GM12878 (cell line): ENCODE data around the gene MYO1E. TPM values are rescaled to one million over a fixed set of nuclear protein-coding genes. Genes with fewer than 3 reads are reported as not detected.

Experiments
- ASH2L ChIP-seq: fragments of 300-600, 200-600 bp; sonication (generic); IDR thresholded peaks from 2 replicates; pipeline ENCODE4 v1.6.1; 2017; ENCODE audit warnings: low read depth, mild to moderate bottlenecking, borderline replicate concordance
- ATF7 ChIP-seq: fragments of 450-650 bp; IDR thresholded peaks from 2 replicates; pipeline ENCODE4 v1.6.1; 2016; ENCODE audit warnings: low read depth, mild to moderate bottlenecking
- BCL3 ChIP-seq: IDR thresholded peaks from 2 replicates; pipeline ENCODE4 v1.6.1; 2011; ENCODE audit warnings: borderline replicate concordance, low read depth, mild to moderate bottlenecking, moderate library complexity, low read length; ENCODE audit not compliant: insufficient read depth, poor library complexity, severe bottlenecking
- BMI1 ChIP-seq: fragments of 450-650 bp; IDR thresholded peaks from 2 replicates; pipeline ENCODE4 v1.6.1; 2016; ENCODE audit warnings: mild to moderate bottlenecking, moderate library complexity, borderline replicate concordance
- CBX5 ChIP-seq: sonication (generic); IDR thresholded peaks from 2 replicates; pipeline ENCODE4 v1.6.1; 2016; ENCODE audit warnings: low read depth, moderate library complexity, mild to moderate bottlenecking, inconsistent platforms
- CREM ChIP-seq: IDR thresholded peaks from 2 replicates; pipeline ENCODE4 v1.6.1; 2014; ENCODE audit warnings: antibody characterized with exemption, low read depth
- EGR1 ChIP-seq, 2 experiments: IDR thresholded peaks; 1 replicate in 1 of 2; 2 replicates in 1 of 2; pipeline ENCODE4 v1.6.1; 2011 to 2012; ENCODE audit warnings: low read depth in 2 of 2, low read length in 2 of 2, borderline replicate concordance in 1 of 2, mild to moderate bottlenecking in 1 of 2, moderate library complexity in 1 of 2
- ESRRA ChIP-seq: IDR thresholded peaks from 2 replicates; pipeline ENCODE4 v1.6.1; 2012; ENCODE audit warnings: mild to moderate bottlenecking, low read length, improper control_type of control experiment
- FOXK2 ChIP-seq: fragments of 450-650 bp; IDR thresholded peaks from 2 replicates; pipeline ENCODE4 v1.6.1; 2017; ENCODE audit warnings: mild to moderate bottlenecking, moderate library complexity
- GATAD2B ChIP-seq: fragments of 450-650 bp; conservative IDR thresholded peaks from 2 replicates; pipeline ENCODE4 v1.6.1; 2017; ENCODE audit warnings: low read depth, mild to moderate bottlenecking, moderate library complexity
- HDAC6 ChIP-seq: fragments of 200-600 bp; sonication (generic); IDR thresholded peaks from one replicate; pipeline ENCODE4 v1.8.0; 2017; ENCODE audit warnings: antibody characterized with exemption; ENCODE audit not compliant: unreplicated experiment
- HSF1 ChIP-seq: fragments of 150-350 bp; IDR thresholded peaks from 2 replicates; pipeline ENCODE4 v1.6.1; 2014; ENCODE audit warnings: mild to moderate bottlenecking, low read depth, low read length
- JUNB ChIP-seq: IDR thresholded peaks from 2 replicates; pipeline ENCODE4 v1.6.1; 2016; ENCODE audit warnings: antibody characterized with exemption, mild to moderate bottlenecking
- KAT2A ChIP-seq: conservative IDR thresholded peaks from 2 replicates; pipeline ENCODE4 v1.6.1; 2011; ENCODE audit warnings: low read depth, low read length; ENCODE audit not compliant: control insufficient read depth
- MTA3 ChIP-seq: IDR thresholded peaks from 2 replicates; pipeline ENCODE4 v1.6.1; 2012; ENCODE audit warnings: low read length, inconsistent platforms, borderline replicate concordance
- MYB ChIP-seq: fragments of 150-350 bp; IDR thresholded peaks from 2 replicates; pipeline ENCODE4 v1.6.1; 2014; ENCODE audit warnings: mild to moderate bottlenecking, low read depth, low read length, borderline replicate concordance
- NFXL1 ChIP-seq: fragments of 450-650 bp; IDR thresholded peaks from 2 replicates; pipeline ENCODE4 v1.6.1; 2017; ENCODE audit warnings: antibody characterized with exemption, mild to moderate bottlenecking, borderline replicate concordance
- NR2C1 ChIP-seq: fragments of 450-650 bp; IDR thresholded peaks from 2 replicates; pipeline ENCODE4 v1.6.1; 2017; ENCODE audit warnings: antibody characterized with exemption, mild to moderate bottlenecking, moderate library complexity
- PML ChIP-seq: IDR thresholded peaks from 2 replicates; pipeline ENCODE4 v1.6.1; 2012; ENCODE audit warnings: low read length, inconsistent platforms
- POLR2A ChIP-seq: IDR thresholded peaks from 2 replicates; pipeline ENCODE4 v1.6.1; 2011; ENCODE audit warnings: low read depth, mild to moderate bottlenecking, low read length
- RAD51 ChIP-seq: fragments of 450-650 bp; IDR thresholded peaks from 2 replicates; pipeline ENCODE4 v1.6.1; 2016; ENCODE audit warnings: moderate library complexity, mild to moderate bottlenecking, inconsistent platforms
- RCOR1 ChIP-seq: conservative IDR thresholded peaks from 2 replicates; pipeline ENCODE4 v1.6.1; 2012; ENCODE audit warnings: low read depth, low read length, improper control_type of control experiment
- SKIL ChIP-seq: fragments of 450-650 bp; IDR thresholded peaks from 2 replicates; pipeline ENCODE4 v1.6.1; 2017; ENCODE audit warnings: mild to moderate bottlenecking, low read depth, inconsistent platforms; ENCODE audit not compliant: poor library complexity, severe bottlenecking
- SREBF1 ChIP-seq: IDR thresholded peaks from 2 replicates; pipeline ENCODE4 v1.6.1; 2012; ENCODE audit warnings: mild to moderate bottlenecking, low read length
- TAF1 ChIP-seq: IDR thresholded peaks from 2 replicates; pipeline ENCODE4 v1.6.1; 2011; ENCODE audit warnings: mild to moderate bottlenecking, low read depth, low read length, borderline replicate concordance
- WRNIP1 ChIP-seq: IDR thresholded peaks from 2 replicates; pipeline ENCODE4 v1.6.1; 2011; ENCODE audit warnings: low read depth, low read length, improper control_type of control experiment, borderline replicate concordance
- polyA plus RNA-seq, 11 experiments: library from polyadenylated mRNA; depleted of rRNA in 4 of 11; unstranded in 6 of 11; stranded (reverse) in 5 of 11; fragments of >200 nt; fragmentation: Nextera tagmentation in 4 of 11; fragmentation: Illumina TruSeq in 1 of 11; extraction: Ambion mirVana in 4 of 11; extraction: Trizol in 1 of 11; gene quantifications; 1 replicate in 1 of 11; 2 replicates in 10 of 11; pipeline versions ENCODE4 v1.2.1 to v1.2.3, GENCODE V29; 2011 to 2016; ENCODE audit warnings: inconsistent platforms in 2 of 11, missing spikeins in 2 of 11, low read depth in 1 of 11
- total RNA-seq, 4 experiments: library from RNA; depleted of rRNA in 3 of 4; stranded (reverse); fragments of >200 nt in 3 of 4; fragmentation: Illumina TruSeq in 1 of 4; extraction: Trizol in 1 of 4; gene quantifications; 2 replicates each; pipeline versions ENCODE4 v1.2.1 to v1.2.3, GENCODE V29; 2013 to 2021

The MYO1E gene
- total and polyA plus RNA-seq, 10 of the 15 experiments (the other 5 are each of a cell fraction or from before 2014, with no cell fraction given) = 10.3 to 266 (median 64.9) TPM

GRCh38 chr15:59304034-59304795 lies 68.5 kb downstream of the MYO1E start (continued):
- TF ChIP-seq SKIL (peak; percentile 53), SREBF1 (no peak), MTA3 (no peak), WRNIP1 (no peak), NR2C1 (no peak; the same call in 1 of the 2 replicates), JUNB (no peak), FOXK2 (no peak), CREM (peak; percentile 37; the same call in 1 of the 2 replicates), EGR1 (IDR thresholded peaks at IDR 0.05; ENCODE audit: borderline replicate concordance in 1 of 2, low read depth in 2 of 2, low read length in 2 of 2) (no peak), RCOR1 (no peak), HSF1 (no peak), GATAD2B (no peak), CBX5 (no peak), NFXL1 (no peak), BMI1 (no peak), POLR2A (no peak), ASH2L (no peak), RAD51 (no peak), HDAC6 (no peak), ATF7 (peak; percentile 63; the same call in 1 of the 2 replicates), PML (no peak), KAT2A (no peak), TAF1 (no peak), BCL3 (no peak), ESRRA (peak; percentile 97), MYB (no peak)
